ENCODE measurements around the gene PRDM11.

DNA sequence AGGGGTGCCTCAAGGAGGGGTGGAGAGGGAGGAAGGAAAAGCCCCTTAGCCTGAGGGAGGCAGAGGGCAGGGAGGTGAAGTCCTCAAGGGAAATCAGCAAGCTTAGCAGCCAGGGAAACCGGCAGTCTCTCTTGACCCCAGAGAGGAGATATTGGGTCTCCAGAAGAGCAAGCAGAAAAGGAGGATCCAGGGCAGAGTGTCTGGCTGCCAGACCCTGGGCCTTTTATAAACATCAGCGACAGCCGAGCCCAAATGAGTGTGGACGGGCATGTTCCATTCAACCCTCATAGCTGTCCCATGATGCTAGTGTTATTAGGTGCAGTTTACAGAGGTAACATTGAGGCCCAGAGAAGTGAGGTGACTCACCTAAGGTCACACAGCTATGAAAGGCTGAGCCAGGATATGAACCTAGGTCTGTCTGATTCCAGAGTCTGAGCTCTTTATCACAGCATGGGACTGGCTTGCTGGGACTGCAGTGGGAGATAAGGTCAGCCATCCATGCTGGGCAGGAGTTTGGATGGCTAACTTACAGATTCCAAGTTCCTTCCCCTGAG is 9.3 kb downstream of the PRDM11 start:
- TF ChIP-seq, protein P1, sequence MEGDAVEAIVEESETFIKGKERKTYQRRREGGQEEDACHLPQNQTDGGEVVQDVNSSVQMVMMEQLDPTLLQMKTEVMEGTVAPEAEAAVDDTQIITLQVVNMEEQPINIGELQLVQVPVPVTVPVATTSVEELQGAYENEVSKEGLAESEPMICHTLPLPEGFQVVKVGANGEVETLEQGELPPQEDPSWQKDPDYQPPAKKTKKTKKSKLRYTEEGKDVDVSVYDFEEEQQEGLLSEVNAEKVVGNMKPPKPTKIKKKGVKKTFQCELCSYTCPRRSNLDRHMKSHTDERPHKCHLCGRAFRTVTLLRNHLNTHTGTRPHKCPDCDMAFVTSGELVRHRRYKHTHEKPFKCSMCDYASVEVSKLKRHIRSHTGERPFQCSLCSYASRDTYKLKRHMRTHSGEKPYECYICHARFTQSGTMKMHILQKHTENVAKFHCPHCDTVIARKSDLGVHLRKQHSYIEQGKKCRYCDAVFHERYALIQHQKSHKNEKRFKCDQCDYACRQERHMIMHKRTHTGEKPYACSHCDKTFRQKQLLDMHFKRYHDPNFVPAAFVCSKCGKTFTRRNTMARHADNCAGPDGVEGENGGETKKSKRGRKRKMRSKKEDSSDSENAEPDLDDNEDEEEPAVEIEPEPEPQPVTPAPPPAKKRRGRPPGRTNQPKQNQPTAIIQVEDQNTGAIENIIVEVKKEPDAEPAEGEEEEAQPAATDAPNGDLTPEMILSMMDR (IDR thresholded peaks at IDR 0.05; ENCODE audit: low read depth, low read length, missing input control), result no peak
- TF ChIP-seq RAD21 (IDR thresholded peaks at IDR 0.05) (no peak), MAX (IDR thresholded peaks at IDR 0.05) (no peak), GABPA (IDR thresholded peaks at IDR 0.05 in 1 of 2, conservative IDR thresholded peaks at IDR 0.05 in 1 of 2) (no peak), TAF1 (conservative IDR thresholded peaks at IDR 0.05) (no peak), YY1 (IDR thresholded peaks at IDR 0.05) (no peak), RXRA (IDR thresholded peaks at IDR 0.05) (no peak), HNF4G (IDR thresholded peaks at IDR 0.05) (no peak)

Measured in liver (tissue), 3 donors.